HG03280 (cell line): ENCODE measurements around the gene IL23R.

Experiments
- ATAC-seq: cut with Tn5 transposase; IDR thresholded peaks from one replicate; pipeline ENCODE4 v1.9.1; 2021; ENCODE audit warnings: mild to moderate bottlenecking, moderate library complexity; ENCODE audit not compliant: unreplicated experiment

IL23R gene

DNA sequence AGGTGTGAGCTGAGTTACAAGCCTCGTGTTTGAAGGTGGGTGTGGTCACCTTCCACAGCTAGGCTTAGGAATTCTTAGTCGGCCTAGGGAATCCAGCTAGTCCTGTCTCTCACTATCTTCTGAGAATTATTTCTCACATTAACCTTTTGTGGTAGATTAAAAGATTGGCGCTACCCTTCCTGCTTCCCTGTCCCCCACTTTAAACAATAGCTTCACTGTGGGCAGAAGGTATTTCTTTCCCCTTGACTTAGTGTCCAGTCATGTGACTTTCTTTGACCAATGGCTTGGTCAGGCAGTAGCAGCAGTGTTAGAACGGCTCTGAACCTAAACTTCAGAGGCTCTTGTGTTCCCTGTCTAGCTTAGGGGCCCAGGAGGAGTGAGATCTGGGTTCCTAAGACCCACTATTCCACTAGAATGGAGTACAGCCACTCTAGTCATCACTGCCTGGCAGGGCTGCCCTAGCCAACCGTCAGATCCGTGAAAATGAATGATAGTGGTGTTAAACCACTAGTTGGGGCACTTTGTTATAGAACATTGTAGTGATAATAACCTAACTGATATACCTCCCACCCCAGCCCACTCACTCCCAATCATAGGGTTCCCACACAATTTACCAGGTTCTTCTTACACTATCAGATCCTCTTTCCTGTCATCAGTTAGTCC lies 17.6 kb upstream of the IL23R start:
- ATAC-seq, result peak; percentile 24

DNA sequence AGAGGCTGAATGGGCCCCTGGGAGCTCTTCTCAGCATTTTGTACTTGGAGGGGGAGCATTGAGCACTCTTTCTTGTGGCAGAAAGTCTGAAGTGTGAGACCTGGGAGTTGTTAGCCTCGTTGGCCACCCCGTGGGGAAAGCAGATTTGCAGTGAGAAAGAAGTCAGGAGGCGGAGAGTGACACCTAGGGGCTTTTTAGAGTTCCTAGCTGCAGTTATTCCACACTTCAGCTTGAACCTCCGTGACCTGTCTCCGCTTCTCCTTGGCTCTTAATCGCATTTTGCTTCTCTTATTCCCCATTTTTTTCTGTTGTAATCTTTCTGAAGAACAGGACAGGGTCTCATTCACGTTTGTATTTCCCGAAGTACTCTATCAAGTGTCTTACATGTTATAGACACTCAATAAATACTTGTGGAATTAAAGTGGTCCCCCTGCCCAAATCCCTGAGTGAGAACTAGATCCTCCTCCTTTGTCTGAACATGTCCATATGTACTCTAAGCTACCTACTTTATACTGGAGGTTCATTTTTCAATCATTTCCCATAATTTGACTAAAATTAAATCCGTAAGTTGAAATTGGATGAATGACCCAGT lies 17.0 kb upstream of the IL23R start:
- peak; percentile 85 for ATAC-seq

DNA sequence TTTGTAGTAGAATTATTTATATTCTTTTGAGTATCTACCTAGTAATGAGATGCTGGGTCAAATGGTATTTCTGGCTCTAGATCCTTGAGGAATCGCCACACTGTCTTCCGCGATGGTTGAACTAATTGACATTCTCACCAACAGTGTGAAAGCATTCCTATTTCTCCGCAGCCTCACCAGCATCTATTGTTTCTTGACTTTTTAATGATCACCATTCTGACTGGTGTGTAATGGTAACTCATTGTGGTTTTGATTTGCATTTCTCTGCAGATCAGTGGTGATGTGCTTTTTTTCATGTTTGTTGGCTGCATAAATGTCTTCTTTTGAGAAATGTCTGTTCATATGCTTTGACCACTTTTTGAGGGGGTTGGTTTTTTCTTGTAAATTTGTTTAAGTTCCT lies 15.3 kb upstream of the IL23R start:
- no peak for ATAC-seq

DNA sequence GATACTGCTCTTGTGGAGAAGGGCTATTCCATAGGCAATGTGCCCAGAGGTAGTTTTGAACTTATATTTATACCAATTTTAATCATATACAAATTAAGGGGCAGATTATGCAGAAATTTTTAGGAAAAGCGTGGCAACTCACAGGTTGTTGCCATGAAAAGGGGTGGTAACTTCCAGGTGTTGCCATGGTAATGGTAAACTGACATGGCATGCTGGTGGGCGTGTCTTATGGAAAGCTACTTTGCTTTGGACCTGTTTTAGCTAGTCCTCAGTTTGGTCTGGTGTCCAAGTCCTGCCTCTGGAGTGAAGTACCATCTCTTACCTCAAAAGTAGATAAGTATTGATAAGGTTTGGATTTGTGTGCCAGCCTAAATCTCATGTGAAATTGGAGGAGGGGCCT lies 7.9 kb upstream of the IL23R start:
- ATAC-seq, result no peak

DNA sequence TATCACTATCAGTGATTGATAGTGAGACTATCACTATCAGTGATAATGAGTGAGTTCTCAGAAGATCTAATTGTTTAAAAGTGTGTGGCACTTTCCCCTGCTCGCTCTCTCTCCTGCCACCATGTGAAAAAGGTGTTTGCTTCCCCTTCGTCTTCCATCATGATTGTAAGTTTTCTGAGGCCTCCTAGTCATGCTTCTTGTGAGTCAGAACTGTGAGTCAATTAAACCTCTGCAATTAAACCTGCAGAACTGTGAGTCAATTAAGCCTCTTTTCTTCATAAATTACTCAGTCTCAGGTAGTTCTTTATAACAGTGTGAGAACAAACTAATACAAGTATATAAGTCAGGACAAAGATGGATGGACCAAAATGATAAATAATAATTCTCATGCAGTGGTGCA lies 7.0 kb upstream of the IL23R start:
- no peak for ATAC-seq

DNA sequence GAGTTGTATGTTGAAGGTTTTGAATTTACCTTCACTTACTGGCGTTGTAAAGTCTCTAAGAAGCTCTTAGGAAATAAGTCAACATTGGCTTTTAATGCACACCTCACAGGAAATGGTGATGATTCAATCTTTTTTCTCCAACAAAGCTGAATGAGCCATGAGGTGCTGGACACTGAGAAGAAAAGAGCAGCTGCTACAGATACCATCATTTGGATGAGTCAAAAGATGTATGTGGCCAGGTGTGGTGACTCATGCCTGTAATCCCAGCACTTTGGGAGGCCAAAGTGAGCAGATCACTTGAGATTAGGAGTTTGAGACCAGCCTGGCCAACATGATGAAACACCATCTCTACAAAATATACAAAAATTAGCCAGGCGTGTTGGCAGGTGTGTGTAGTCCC lies 3.3 kb upstream of the IL23R start:
- ATAC-seq, result peak; percentile 49

DNA sequence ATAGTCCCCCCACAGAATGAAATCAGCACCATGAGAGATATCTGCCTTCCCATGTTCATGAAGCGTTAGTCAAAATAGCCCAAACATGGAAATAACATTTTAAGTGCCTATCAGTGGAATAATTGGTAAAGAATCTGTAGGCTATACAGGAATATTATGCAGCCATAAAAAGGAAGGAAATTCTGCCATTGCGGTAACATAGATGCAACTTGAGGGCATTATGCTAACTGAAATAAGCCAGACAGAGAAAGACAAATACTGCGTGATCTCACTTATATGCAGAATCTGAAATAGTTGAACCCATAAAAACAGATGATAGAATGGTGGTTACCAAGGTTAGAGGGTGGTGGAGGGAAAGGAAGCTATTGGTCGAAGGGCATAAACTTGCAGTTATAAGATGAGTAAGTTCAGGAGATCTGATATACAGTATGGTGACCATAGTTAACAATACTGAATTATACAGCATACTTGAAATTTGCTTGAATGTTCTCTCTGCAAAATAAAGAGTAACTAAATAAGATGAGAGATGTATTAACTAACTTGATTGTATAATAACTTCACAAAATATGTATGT lies 699 bp upstream of the IL23R start:
- no peak for ATAC-seq

DNA sequence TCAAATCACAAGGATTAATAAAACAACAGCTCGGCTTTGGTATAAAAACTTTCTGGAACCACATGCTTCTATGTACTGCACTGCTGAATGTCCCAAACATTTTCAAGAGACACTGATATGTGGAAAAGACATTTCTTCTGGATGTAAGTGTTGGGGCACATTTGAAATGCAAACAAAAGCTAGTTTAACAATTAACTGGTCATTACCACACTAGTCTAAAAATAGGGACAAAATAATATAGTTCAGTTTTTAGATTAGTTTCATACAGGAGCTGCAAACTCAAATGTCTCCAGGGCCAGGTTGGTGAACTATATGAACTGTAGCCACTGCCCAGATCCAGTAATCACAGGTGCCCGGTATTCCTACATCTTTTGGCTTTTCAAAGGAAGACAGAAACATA lies 3.2 kb downstream of the IL23R start:
- no peak for ATAC-seq

DNA sequence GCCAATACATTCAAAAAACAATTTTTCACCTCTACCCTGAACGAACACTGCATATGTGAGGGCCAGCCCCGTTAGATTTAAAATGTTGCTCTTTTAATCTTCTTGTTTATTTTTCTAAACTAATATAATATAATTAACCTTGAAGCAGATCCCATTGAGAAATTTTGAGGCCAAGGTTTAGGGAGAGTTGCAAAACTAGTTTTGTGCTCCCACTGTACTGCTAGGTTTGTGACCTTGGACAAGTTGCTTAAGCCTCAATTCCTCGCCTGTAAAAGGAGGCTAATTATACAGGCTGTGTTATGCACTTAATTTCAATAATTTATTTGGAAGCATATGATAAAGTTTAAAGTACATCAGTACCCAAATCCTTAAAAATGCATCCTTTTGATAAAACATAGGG lies 3.7 kb downstream of the IL23R start:
- ATAC-seq, result no peak

DNA sequence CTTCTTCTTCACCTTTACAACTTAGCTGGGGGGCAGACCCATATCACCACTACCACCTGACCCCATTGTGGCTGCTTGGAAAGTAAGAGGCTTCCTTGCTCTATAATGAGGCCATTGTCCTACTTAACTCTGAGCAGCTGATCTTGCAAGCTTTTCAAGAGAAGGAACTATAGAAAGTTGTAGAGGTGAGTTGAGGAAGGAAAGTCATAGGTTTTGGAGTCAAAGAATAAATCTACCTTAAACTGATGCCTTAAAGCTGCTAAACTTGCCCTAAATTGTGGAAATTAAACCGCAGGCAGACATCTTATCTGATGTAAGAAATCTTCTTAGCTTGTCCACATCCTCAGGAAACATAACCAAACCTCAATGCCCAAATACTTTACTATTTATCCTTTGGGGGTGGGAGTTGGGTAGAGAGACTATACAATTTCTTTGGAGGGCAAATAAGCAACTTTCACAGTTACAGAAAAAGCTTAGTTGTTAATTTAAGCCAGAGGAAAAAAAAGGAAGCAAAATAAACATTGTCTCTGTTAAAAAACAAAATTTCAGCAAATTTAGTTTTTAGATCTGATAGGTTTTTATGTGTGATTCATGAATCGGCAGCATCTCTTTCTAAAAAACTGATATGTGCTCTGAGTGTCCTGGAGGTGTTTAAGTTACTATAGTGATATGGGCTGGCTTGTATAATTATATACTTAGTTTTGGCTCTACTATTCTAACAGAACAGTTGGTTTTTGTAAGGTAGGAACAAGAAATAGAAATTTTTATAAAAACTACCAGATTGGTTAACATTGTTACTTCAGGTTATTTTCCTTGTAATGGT lies 4.7 kb downstream of the IL23R start:
- ATAC-seq, result no peak

DNA sequence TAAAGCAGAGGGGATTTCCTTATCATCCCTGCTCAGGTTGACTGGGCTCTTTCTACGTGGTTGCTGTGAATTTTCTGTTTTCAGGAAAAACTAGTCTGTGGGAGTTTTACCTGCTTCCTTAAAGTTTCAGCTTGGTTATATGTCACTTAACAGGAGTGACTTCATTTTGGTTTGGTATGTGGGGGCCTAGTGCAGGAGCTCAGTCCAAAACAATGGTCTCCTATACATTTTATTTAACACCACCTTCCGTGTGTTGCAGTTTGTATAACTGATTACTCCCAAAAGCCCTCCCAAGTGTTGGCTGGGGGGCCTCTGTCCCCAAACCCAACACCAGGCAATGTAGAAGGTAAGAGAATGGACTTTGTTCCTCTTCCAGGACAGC lies 5.3 kb downstream of the IL23R start:
- no peak for ATAC-seq

DNA sequence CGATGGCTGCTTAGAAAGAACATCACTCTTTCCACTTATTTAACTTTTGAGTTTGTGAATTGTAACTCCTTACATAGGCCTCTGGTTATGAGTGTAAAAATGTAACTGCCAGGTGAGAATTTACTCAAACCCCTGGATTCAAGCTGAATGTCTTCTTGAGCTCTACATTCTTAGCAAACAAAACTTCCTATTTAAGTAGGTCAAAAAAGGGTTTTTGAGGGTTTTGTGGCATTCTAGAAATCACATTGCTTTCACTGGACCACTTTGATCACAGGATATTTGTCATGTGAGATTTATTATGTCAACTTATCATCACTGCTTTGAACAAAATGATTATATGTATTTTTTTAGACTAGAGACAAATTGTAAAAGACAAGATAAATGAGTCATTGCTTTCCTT lies 5.7 kb downstream of the IL23R start:
- ATAC-seq, result no peak

DNA sequence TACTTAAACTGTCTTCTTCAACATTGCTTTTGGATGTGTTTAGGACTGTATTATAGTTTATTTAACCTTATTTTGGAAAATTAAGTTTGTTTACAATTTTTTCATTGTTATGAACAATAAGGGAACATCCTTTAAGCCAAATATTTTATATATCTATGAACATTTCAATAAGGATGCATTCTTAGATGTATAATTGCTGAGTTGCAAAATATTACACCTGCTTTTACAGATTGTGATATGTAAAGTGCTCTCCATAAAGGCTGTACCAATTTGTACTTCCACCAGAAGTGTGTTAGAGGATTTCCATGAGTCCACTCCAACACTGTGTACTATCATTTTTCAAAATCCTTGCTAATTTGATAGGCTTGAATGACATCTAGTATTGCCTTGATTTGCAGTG lies 7.7 kb downstream of the IL23R start:
- ATAC-seq, result no peak

DNA sequence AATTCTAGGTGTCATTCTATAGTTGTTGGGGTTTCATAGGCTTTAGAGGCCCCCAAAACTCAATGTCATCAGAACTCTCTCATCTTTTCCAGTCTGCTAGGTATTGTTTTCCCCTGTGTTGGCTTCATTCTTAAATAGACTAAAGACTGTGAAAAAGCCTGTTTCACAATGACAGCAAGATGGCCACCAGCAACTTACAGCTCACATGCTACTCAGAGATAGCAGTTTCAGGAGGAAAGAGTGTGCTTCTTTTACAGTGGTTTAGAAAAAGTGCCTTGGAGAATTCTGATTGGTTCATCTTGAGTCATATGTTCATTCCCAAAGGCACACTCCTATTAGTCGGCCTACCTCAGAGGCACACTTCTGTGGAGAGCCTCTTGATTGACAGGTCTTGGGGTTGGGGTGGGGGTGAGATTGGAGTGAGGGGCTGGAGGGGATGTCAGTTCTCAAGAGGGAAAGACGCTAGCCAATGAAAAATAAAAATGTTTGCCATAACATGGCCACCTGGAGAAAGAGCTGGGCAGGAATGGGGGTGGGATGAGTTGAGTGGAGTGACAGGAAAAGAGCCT lies 8.5 kb downstream of the IL23R start:
- ATAC-seq, result peak; percentile 51

DNA sequence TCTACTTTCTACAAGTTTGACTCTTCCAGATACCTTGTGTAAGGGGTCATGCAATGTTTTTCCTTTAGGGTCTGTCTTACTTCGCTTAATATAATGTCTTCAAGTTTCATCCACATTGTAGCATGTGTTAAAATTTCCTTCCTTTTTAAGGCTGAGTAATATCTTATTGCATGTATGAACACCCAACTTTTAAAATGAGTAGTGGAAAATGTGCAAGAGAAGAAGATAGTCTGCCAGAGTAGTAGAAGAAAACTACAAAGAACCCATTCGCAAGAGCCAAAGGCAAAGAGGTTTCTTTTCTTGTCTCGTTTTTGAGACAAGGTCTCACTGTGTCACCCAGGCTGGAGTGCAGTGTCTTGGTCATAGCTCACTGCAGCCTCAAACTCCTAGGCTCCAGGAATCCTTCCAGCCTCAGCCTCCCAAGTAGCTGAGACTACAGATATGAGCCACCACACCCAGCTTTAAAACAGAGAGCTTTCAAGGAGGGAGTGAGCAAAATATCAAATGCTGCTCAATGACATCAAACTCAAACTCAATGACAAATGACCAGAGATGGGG lies 9.4 kb downstream of the IL23R start:
- ATAC-seq, result no peak

DNA sequence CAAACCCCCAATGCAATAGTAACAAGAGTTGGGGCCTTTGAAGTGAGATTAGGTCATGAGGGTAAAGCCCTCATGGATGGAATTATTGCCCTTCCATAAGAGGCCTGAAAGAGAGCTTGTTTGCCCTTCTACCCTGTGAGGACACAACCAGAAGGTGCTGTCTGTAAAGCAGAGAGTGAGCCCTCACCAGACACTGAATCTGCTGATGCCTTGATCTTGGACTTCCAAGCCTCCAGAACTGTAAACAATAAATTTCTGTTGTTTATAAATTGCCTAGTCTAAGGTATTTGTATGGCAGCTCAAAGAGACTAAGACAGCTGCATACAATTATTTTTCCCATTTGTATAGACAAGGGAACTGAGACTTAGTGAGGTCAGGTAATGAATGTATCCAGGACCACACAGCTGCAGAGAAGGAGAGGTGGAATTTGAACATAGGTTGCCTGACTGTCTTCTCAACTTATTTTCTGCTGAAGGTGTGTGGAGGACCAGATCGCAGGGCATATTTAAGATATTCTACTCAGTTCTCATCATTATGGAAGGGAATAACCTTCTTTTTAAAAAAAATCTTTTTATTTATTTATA lies 18.7 kb downstream of the IL23R start:
- no peak for ATAC-seq

DNA sequence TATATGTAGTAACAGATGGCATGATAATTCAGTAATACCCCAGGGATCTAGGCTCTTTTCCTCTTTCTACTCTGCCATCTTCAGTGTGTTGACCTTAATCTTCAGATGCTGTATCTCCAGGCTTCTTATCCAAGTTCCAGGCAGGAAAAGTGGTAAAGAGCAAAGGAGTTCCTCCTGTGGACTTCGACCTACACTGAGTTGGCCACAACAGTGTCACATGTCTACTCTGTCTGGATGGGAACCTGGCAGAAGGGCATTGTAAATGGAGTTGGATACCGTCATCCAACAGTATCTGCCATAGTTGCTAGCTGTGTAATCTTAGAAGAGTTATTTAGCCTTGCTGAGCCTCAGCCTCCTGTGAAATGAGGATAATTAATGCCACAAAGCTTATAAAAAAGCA lies 21.9 kb downstream of the IL23R start:
- no peak for ATAC-seq

DNA sequence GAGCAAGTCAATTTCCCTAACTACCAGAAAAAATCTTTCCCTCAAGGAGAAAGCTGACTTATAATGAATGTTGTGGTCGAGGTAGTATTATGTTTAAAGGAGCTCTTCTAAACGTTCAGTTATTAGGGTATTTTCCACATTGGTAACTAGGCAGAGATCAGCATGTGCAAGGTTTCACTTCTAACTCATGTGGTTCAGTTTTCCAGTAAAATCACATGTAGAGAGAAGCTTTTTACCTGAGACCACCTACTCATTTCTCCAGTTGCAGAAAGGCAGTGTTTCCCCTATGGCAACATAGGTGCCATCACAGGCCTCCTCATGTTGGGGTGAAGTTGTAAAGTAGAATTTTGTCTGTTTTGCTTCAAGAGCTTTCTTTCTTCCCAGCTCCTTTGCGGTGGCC lies 23.7 kb downstream of the IL23R start:
- no peak for ATAC-seq

DNA sequence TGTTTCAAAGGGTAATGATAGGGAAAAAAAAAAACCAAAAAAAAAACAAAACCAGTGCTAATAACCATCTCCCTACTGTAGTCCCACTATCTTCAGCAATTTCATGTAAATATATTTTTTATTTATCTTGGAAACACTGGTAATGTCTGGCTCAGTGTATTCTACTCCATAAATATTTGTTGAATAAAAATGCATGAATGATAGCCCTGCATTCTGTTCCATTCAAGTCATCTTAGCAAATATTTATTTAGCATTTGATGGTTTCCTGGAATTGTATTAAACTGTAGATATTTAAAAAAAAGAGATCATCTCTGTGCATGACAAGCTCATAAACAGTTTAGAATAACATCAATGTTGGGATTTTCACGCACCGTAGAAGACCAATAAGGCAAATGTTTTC lies 24.2 kb downstream of the IL23R start:
- no peak for ATAC-seq

DNA sequence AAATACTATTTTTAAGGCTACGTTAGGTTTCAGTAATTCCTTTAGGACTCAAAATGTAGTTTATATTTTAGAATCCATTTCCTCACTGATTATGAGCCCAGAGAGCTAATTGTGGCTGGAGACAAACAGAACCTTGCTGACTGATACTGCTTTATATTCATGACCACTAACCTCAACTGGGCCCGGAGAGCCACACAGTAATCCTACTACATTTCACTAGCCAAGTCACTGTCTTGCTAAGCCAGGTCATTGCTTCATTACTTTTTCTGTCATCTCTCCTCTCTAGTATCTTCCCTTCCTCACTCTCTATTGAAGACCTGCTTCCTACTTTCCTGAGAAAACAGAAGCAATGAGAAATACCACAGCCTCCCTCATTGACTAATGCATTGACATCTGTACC lies 24.7 kb downstream of the IL23R start:
- no peak for ATAC-seq
